ENCODE measurements around the gene CEP170B.
"Not testable (repeated sequence)": the region's sequence is repeated elsewhere in the genome, so short reads cannot be mapped to it uniquely, and the experiment has no call there.

CEP170B gene

GRCh38 chr14:104882325-104882973 lies 17.4 kb downstream of the CEP170B start:
- no peak overlapping the region for H3K9ac ChIP-seq (ENCODE audit: insufficient read length)
- no peak overlapping the region for H3K4me3 ChIP-seq
- TF ChIP-seq POLR2AphosphoS5 (IDR thresholded peaks at IDR 0.05; ENCODE audit: borderline replicate concordance, low read depth, low read length) (no peak), EZH2 (IDR thresholded peaks at IDR 0.05) (no peak), FOXP2 (optimal IDR thresholded peaks at IDR 0.05; ENCODE audit: control extremely low read depth, extremely low read length, insufficient read depth) (no peak)
- DNase-seq (ENCODE audit: low read depth, low spot score) = no peak
- H3K9me3 ChIP-seq (ENCODE audit: low read depth, low read length) = no peaks in the 10 kb centered on the region
- no peaks in the 10 kb centered on the region for H3K36me3 ChIP-seq (ENCODE audit: insufficient read depth, low read length)
- H3K27ac ChIP-seq = no peak overlapping the region

- H3K36me3 ChIP-seq (ENCODE audit: insufficient read depth, low read length) = no peaks in the 10 kb centered on the region
- H3K9me3 ChIP-seq (ENCODE audit: low read depth, low read length) = no peaks in the 10 kb centered on the region
- no peak overlapping the region for H3K4me3 ChIP-seq
- no peak overlapping the region for H3K9ac ChIP-seq (ENCODE audit: insufficient read length)
- no peak overlapping the region for H3K27ac ChIP-seq
- TF ChIP-seq POLR2AphosphoS5 (IDR thresholded peaks at IDR 0.05; ENCODE audit: borderline replicate concordance, low read depth, low read length) (no peak), FOXP2 (optimal IDR thresholded peaks at IDR 0.05; ENCODE audit: control extremely low read depth, extremely low read length, insufficient read depth) (no peak), EZH2 (IDR thresholded peaks at IDR 0.05) (no peak)
- DNase-seq (ENCODE audit: low read depth, low spot score) = no peak
These were observed 18.1 kb downstream of the CEP170B start for GRCh38 chr14:104882991-104883660.

- Histone ChIP-seq H3K27ac (no peak overlapping the region), H3K9ac (ENCODE audit: insufficient read length) (no peak overlapping the region), H3K36me3 (ENCODE audit: insufficient read depth, low read length) (no peaks in the 10 kb centered on the region), H3K9me3 (ENCODE audit: low read depth, low read length) (no peaks in the 10 kb centered on the region), H3K4me3 (no peak overlapping the region)
- TF ChIP-seq EZH2 (IDR thresholded peaks at IDR 0.05) = no peak
- TF ChIP-seq FOXP2 (optimal IDR thresholded peaks at IDR 0.05; ENCODE audit: control extremely low read depth, extremely low read length, insufficient read depth) = no peak
- TF ChIP-seq POLR2AphosphoS5 (IDR thresholded peaks at IDR 0.05; ENCODE audit: borderline replicate concordance, low read depth, low read length) = no peak
- DNase-seq (ENCODE audit: low read depth, low spot score) = no peak
These were observed 18.8 kb downstream of the CEP170B start for GRCh38 chr14:104883681-104884361.

- not testable (repeated sequence) for DNase-seq (ENCODE audit: low read depth, low spot score); H3K27ac ChIP-seq; H3K9me3 ChIP-seq (ENCODE audit: low read depth, low read length); H3K4me3 ChIP-seq; H3K9ac ChIP-seq (ENCODE audit: insufficient read length); H3K36me3 ChIP-seq (ENCODE audit: insufficient read depth, low read length)
These were observed 19.3 kb downstream of the CEP170B start for GRCh38 chr14:104884381-104884780.

GRCh38 chr14:104885031-104885972 lies 20.2 kb downstream of the CEP170B start:
- Histone ChIP-seq H3K9me3 (ENCODE audit: low read depth, low read length) (no peaks in the 10 kb centered on the region), H3K36me3 (ENCODE audit: insufficient read depth, low read length) (no peaks in the 10 kb centered on the region), H3K9ac (ENCODE audit: insufficient read length) (no peak overlapping the region), H3K4me3 (no peak overlapping the region), H3K27ac (no peak overlapping the region)
- no peak for DNase-seq (ENCODE audit: low read depth, low spot score)
- TF ChIP-seq EZH2 (IDR thresholded peaks at IDR 0.05) (no peak), FOXP2 (optimal IDR thresholded peaks at IDR 0.05; ENCODE audit: control extremely low read depth, extremely low read length, insufficient read depth) (no peak), POLR2AphosphoS5 (IDR thresholded peaks at IDR 0.05; ENCODE audit: borderline replicate concordance, low read depth, low read length) (no peak)

- Histone ChIP-seq H3K27ac (no peak overlapping the region), H3K4me3 (no peak overlapping the region), H3K9me3 (ENCODE audit: low read depth, low read length) (no peaks in the 10 kb centered on the region), H3K36me3 (ENCODE audit: insufficient read depth, low read length) (no peaks in the 10 kb centered on the region), H3K9ac (ENCODE audit: insufficient read length) (no peak overlapping the region)
- TF ChIP-seq POLR2AphosphoS5 (IDR thresholded peaks at IDR 0.05; ENCODE audit: borderline replicate concordance, low read depth, low read length) = no peak
- TF ChIP-seq FOXP2 (optimal IDR thresholded peaks at IDR 0.05; ENCODE audit: control extremely low read depth, extremely low read length, insufficient read depth) = no peak
- no peak for TF ChIP-seq EZH2 (IDR thresholded peaks at IDR 0.05)
- no peak for DNase-seq (ENCODE audit: low read depth, low spot score)
These were observed 21.1 kb downstream of the CEP170B start for GRCh38 chr14:104885973-104886689.

- no peak for DNase-seq (ENCODE audit: low read depth, low spot score)
- no peaks in the 10 kb centered on the region for H3K9me3 ChIP-seq (ENCODE audit: low read depth, low read length)
- no peak overlapping the region for H3K4me3 ChIP-seq
- H3K9ac ChIP-seq (ENCODE audit: insufficient read length) = no peak overlapping the region
- no peak for TF ChIP-seq FOXP2 (optimal IDR thresholded peaks at IDR 0.05; ENCODE audit: control extremely low read depth, extremely low read length, insufficient read depth)
- TF ChIP-seq EZH2 (IDR thresholded peaks at IDR 0.05) = no peak
- no peak for TF ChIP-seq POLR2AphosphoS5 (IDR thresholded peaks at IDR 0.05; ENCODE audit: borderline replicate concordance, low read depth, low read length)
- no peaks in the 10 kb centered on the region for H3K36me3 ChIP-seq (ENCODE audit: insufficient read depth, low read length)
- H3K27ac ChIP-seq = no peak overlapping the region
These were observed 21.9 kb downstream of the CEP170B start for GRCh38 chr14:104886690-104887622.
